Activated CD4-positive, alpha-beta T cell treated with anti-CD3 and anti-CD28 coated beads, Interleukin-10, Interleukin-2, amounts not matched to agents 100 ng/mL and 50 ng/mL, durations not matched to agents 16 hours and 8 hours (primary cell): ENCODE data around the gene MYOT.
"Not testable (repeated sequence)": the region's sequence is repeated elsewhere in the genome, so short reads cannot be mapped to it uniquely, and the experiment has no call there.

Experiments used
- DNase-seq: peaks from one replicate; pipeline ENCODE4 v3.0.0-alpha.2; 2020

MYOT gene, protein sequence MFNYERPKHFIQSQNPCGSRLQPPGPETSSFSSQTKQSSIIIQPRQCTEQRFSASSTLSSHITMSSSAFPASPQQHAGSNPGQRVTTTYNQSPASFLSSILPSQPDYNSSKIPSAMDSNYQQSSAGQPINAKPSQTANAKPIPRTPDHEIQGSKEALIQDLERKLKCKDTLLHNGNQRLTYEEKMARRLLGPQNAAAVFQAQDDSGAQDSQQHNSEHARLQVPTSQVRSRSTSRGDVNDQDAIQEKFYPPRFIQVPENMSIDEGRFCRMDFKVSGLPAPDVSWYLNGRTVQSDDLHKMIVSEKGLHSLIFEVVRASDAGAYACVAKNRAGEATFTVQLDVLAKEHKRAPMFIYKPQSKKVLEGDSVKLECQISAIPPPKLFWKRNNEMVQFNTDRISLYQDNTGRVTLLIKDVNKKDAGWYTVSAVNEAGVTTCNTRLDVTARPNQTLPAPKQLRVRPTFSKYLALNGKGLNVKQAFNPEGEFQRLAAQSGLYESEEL

DNA sequence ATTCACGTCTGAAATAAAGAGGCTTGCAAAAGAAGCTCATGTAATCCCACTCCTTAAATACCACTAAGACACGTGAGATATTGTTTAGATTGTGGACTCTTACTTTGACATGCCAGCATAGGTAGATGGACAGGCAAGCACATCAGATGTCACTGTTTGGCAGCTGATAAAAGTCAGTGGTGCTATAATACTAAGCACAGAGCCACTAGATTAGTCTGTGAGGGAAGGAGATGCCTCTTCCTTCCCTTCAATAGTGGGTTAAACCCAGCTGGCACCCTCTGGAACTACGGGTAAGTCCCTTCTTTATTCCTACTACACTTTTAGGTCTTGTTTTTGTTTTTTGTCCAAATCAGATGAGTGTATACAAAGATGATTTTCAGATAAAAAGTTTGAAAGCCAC is at the start of gene MYOT:
Gene MYOT (plus strand): TSS at position 197 of the 400 bp plus-strand sequence. CDS start 2,792 bp downstream, outside the sequence.
- DNase-seq, result no peak

DNA sequence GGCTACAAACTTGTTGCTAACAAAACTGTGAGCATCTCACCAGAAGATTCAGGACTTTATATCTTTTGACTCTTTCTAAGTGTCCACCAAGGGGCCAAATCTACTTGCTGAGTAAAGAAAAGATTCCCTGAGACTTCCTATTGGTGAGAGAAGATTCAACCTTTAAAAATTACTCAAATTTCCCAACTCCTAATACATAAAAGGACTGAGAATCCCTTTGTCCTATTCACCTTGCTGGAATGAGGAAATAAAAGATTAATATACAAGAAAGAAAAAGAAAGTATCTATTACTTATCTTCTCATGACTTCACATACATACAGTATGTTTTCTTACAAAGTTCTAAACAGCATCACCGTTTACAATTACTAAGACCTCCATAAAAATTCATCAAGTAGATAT is 47.9 kb upstream of the MYOT start:
- DNase-seq, result no peak

DNA sequence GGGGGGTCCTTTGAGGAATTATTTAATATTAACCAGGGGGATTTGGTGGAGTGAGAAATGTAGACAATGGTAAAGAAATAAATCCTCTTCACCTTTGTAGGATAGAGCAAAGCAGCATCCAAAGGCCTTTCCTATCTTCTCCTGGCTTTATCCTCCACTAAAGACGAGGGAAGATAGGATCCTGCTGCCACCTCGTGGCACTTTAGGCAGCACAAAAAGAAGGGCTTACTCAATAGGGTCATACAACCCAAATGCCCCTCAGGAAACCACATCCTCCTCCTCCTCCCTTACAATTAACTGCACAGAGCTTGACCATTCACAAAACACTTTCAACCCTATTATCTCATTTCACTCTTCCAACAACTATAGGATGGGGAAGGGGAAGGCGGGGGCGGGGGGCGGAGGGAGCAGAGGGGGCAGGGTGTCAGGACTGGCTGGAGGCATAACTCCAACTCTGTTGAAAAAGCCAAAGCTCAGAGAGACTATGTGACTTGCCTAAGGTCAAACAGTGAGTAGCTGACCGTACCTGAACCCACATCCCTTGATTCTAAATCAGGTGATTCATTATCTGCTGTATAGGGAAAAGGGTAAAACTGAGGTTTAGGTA is 45.4 kb upstream of the MYOT start:
- DNase-seq, result peak; percentile 1

DNA sequence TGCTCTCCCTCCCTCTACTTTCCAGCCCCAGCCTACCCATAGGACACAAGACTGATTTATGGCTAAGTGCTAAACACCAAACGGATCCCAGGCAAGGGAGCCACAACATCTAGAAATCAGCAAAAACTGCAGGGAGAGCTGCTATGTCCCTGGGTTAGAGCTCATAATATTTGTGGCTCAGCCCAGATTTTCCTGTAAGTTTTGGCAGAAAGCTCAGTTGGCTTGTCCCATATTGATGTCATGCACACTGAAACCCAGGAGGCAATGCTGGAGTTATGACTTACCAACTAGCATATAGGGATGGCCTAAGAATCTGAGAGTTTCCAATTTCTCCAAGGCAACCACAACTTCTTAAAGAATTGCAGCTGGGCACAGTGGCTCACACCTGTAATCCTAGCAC is 44.7 kb upstream of the MYOT start:
- no peak for DNase-seq

DNA sequence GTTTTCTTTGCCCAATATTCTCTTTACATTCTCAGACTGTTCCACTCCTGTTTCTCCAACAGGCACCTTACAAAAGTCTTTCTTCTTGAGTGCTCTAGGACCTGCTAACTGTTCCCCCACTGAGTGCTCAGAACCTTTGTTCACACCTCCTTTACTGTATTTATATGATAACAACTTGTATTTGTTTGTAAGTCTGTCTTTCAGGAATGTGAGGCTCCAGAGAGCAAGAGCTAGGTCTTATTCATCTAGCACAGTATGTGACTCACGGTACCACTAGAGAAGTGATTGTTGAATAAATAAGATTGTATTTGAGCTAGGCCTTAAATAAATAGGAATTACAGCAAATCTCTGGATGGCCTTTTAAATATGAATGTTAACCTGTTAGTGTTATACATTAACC is 42.5 kb upstream of the MYOT start:
- DNase-seq, result no peak

DNA sequence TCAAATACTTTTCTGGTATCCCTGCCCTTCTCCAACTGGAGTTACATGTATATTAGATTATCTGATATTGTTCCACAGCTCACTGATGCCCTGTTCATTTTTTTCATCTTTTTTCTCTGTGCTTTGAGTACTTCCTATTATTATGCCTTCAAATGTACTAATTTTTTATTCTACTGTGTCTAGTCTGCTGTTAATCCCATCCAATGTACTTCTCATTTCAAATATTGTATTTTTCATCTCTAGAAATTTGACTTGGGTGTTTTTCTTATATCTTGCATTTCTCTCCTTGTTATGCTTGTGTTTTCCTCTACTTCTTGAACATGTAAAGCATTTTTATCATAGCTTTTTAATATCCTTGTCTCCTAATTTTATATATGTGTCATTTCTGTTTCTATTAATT is 41.6 kb upstream of the MYOT start:
- no peak for DNase-seq

DNA sequence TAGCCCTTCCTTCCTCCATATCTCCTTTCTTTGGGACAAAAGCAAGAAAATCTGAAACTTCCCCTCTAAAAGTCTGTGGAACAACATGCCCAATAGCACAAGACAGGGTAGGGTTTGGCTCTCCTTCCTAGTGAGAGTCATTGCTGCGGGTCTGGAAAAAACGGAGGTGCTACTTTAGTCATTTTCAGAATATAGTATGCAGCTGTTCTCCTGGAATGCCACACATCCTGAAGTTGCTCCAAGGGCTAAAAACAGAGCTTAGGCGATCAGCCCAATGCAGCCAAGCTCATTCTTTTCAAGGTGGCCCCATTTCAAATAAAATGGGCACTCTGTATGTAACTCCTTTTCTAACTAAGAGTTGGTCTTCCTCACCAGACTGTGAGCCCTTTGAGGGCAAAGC is 39.5 kb upstream of the MYOT start:
- DNase-seq, result no peak

DNA sequence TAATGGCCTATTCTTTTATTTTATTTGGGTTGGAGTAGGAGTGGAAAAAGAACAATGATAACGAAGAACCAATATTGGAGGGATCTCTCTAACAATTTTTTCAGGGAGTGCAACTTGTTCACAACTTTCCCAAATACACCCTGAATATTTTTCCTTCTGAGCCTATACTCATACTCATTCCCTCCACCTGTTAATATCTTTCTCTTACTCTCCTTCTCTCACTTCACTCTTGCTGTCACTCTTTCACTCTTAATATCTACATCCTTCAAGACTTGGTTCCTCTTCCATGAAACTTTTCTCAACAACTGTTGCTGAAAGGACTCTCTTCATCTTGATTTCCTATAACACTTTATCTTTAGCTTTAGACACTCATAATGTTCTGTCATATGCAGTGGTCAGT is 39.0 kb upstream of the MYOT start:
- no peak for DNase-seq

DNA sequence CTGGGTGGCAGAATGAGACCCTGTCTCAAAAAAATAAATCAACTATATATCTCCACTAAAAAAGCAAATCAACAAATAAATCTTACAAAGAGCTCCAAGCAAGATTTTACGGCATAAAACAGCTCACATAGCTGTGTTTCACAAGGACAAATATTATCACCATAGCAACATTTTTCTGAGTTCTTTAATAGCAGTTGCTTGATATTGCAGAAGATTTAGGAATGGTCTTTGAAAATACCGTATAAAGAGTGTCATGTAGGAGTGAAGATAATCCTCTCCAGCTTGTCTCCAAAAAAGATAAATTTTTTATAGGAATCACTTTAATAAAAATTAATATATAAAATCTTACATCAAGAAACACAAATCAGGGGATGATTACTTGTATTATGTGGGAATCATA is 36.6 kb upstream of the MYOT start:
- no peak for DNase-seq

DNA sequence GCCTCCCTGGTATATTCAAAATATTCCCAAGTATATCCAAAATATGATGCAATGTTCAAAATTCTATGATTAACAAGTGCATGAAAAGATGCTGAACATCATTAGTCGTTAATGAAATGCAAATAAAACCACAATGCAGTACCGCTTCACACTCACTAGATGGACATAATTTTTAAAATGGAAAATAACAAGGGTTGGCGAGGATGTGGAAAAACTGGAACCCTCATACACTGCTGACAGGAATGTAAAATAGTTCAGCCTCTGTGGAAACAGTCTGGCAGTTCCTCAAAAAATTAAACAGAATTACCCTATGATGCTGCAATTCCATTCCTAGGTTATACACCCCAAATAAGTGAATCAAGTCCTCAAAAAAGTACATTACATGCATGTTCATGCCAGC is 36.1 kb upstream of the MYOT start:
- no peak for DNase-seq

DNA sequence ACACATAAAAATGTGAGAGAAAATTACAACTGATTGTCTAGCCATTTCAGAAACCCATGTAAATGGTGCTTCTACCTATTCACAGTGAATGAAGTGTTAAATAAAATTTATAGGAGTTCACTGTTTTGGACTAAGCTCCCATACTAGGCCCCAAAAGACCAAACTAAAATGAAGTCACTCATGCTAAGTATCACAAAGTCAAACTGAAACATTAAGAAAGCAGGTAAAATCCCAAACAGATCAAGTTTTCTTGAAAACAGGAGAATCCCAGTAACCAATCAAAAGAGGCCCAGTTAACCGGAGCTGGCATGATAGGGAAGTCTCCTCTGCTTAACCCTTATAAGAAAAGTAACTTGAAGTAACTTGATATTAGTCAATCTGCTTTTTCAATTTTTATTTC is 35.2 kb upstream of the MYOT start:
- no peak for DNase-seq

DNA sequence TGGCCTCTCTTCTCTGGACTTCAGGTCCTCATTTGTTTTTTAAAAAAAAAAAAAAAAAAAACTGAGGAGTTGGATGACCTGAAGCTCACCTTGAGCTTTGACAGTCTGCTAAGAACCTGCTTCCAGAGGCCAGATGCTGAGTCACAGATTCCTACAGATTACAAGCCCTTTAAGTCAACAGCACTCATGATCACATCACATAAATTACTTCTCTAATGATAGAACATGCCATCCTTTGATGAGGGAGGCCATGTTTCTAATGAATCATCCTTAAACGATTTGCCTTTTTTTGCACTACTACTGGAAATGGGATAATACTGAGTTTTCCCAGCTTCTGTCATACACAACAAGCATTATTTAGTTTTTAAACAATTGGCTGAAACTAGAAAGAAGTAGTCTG is 34.2 kb upstream of the MYOT start:
- no peak for DNase-seq

DNA sequence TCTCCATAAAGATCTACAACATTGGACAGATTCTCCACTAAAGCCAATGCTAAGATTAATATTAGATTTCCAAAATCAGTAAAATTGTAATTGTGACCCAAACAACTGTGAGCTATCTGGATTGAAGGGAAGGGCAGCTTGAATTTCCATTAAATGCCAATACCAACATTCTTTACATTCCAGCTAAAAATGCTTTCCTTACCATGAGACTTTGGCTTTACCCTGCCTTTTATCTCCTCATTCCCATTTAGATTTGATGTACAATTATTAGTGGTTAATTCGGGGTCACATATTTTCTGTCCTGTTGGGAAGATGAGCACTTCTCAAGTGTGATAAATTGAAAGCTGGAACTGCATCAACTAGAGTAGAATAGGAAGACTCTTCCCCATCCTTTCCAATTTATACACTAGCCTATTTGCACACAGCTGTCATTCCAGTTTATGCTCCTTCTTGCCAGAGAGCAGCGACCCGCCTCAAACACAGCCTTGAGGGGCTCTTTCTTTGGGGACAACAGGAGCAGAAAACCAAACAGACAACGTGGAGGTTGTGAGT is 33.1 kb upstream of the MYOT start:
- DNase-seq, result no peak

DNA sequence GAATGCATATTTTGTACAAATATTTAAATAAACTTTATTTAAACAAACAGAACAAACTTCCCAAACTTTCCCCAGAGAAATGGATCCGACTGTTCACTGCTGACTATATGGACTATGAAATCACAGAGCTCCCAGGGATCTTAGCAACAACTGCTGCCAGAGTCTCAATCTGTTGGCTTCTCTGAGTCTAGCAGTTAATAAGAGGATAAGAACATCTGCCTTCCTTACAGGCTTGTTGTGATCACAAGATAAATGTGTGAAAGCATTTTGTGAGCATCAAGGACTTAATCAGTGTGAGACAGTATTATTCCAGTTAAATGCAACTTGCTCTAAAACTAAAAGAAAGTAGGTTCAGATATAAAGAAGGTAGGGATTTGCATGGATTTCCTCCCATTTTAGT is 31.4 kb upstream of the MYOT start:
- no peak for DNase-seq

DNA sequence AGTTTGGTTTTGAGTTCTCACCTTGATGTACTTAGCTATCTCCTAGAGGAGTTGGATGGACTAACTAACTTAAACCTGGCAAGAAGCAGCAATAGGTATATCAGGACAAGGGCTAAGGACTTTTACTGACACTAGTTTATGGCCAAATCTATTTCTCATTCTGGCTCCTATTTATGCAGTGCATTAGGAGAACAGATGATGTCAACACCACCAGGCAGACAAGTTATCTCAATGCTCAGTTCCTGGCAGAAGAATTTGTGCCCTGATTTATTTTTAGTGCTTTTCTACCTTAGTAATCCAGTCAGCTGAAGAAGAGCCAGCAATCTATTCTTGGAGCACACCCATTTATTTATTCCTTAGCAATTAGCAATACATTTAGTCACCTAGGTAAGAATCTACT is 30.7 kb upstream of the MYOT start:
- DNase-seq, result no peak

DNA sequence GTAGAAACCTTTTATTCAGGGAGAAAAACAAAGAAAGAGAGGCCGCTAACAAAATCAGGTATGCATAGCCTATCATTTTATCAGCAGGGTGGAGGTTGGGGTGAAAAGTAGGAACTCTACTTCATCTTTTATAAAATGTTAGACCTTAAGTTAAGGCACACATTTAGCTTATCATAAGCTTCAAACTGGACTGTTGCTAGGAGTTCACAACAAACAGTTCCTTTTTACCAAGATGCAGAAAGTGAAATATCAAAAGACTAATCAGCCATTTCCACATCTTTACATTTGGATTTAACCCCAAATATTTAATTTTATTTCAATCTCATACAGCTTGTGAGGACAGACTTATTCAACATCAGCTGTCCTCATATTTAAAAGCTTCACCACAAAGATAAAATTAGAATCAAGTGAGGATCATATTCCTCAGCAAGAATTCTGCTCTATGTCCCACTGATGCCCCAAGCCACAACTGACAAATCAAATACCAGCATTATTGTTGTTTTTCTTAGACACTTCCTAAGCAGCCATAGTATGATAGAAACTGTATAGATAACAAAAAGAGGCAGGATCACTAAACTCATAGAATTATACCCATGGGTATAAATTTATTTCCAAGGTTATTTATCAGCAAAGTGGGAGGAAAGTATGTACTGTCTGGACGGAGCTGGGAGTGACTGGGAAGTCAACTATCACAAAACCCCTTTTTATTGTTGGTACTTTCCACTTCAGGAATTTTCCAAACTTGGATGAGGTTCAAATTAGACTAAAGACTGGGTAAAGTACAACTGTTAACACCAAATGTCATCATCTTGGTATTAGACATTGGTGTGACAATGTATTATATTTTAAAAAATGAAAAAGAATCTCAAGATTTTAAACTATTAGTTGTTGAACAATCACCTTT is 29.9 kb upstream of the MYOT start:
- no peak for DNase-seq

DNA sequence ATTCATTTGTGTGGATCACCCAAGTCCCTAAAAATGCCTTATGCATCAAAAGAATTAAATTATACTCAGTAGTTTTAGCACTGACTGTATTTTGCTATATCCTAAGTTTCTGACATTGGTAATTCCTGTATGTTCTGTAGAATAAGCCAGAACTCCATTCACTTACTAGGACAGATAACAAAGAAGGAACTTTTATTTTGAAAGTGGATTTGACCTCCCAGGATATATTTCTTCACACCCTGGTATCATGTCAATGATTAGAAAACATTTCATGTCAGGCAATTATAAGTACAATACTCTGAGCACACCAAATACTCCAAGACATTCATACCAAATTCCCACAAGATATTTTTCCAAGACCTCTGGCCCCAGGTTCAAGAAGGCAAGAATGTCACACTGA is 28.7 kb upstream of the MYOT start:
- DNase-seq, result no peak

DNA sequence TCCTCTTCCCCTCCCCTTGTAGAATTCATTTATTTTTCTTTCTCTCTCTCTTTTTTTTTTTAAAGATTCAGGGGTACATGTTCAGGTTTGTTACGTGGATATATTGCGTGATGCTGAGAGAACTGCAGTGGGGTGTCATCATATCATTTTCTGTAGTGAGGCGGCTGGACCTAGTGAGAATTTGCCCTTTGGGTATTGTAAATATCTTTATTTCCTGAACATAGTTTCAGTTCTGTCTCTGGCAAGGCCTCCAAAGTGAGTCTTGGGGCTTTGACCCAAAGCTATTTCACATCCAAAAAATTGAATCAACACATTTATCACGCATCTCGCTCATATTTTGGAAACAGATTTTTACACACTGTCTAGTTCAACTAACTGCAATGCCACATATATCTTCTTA is 25.4 kb upstream of the MYOT start:
- no peak for DNase-seq

DNA sequence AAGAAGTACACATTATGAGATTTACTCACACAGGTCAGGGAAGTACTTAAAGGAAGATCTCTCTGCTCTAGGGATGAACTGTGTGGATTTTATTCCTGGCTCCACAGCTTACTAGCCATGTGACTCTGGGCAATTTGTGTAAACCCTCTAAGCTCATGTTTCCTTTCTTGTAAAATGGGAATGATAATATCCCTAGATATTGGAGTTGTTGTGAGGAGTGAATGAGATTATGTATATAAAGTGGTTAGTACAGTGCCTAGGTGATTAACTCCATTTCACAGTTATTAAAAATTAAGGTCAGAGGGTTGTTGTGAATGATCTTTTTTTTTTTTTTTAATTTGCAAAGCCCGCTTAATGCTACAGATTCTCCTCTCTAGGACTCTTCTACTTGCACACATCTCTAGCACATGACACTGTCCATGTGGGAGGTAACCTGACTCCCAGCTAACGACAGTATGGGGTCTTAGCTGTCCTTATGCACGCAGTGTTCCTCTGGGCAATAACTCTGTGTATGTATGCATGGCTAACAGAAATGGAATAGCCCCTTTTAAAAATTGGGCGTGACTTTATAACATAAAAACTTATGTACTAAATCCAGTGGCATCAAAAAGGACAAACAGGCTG is 23.9 kb upstream of the MYOT start:
- no peak for DNase-seq

DNA sequence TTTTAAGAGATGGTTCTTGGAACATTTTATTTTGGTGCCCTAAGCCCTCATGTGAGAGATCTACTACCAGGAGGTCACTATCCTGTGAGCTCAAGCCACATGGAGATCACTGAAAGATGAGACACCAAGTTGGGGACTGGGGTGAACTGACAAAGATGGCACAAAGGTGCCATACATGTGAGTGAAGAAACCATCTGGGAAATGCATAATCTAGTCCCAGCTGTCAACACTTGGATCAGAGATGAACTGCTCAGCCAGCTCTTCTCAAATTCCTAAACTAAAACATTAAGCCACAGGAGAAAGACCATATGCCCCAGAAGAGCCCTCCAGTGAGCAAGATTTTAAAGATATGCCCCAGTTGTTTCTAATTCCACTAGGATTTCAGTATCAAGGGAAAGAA is 22.2 kb upstream of the MYOT start:
- no peak for DNase-seq

DNA sequence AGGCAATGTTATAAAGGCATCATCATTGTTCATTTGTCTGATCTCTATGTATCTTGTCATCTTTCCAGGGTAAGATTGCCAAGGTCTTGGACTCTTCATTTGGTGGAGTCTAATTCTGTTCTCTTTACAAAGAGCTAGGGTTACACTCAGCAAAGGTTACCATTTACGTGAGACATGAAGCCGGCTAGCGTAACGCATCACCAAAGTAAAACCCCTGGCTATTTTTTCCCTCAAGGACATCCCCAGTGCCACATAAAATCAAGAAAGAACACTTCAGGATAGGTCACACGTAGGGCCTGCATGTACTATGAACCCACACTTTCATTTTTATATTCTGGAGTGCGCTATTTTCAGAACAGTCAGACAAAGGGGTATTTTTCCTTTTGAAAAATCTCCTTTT is 20.0 kb upstream of the MYOT start:
- DNase-seq, result no peak

DNA sequence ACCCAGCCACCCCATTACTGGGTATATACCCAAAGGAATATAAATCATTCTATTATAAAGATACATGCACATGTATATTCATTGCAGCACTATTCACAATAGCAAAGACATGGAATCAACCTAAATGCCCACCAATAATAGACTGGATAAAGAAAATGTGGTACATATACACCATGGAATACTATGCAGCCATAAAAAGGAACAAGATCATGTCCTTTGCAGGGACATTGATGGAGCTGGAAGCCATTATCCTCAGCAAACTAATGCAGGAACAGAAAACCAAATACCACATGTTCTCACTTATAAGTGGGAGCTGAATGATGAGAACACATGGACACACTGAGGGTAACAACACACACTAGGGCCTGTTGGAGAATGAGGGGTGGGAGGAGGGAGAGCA is 14.5 kb upstream of the MYOT start:
- not testable (repeated sequence) for DNase-seq

DNA sequence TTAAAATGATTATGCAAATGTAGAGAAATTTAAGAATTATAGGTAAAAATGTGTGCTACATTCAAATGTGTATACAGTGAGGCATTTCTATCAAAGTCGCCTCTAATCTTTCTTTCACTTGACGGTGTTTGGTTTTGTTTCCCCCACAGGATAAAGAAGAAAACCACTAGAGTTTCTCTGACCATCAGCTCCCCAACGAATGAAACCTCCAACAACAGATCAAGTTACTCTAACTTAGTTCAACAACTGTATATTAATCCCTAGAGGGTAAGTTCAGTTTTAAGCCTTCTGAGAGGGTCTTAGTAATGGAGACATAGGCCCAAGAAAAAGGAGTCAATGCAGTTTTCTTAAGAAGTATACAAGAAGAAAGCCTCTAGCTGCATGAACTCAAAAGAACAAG is 11.5 kb upstream of the MYOT start:
- DNase-seq, result no peak
